ENCODE data around the gene NUAK2.

NUAK2 gene

GRCh38 chr1:205346956-205347574, 25.5 kb upstream of the NUAK2 start:
- peak in 4 of 56 donors; percentile 17 to 34 (median 19) for DNase-seq

- DNase-seq = no peak
These were observed 24.2 kb upstream of the NUAK2 start for GRCh38 chr1:205345761-205346160.

- peak in 19 of 56 donors; percentile 9 to 58 (median 31) for DNase-seq
These were observed 22.8 kb upstream of the NUAK2 start for GRCh38 chr1:205344066-205344928.

GRCh38 chr1:205343431-205344065, 22.0 kb upstream of the NUAK2 start:
- DNase-seq = peak in 1 of 56 donors; percentile 8

- no peak for DNase-seq
These were observed 21.4 kb upstream of the NUAK2 start for GRCh38 chr1:205342986-205343385.

GRCh38 chr1:205340676-205341075, 19.1 kb upstream of the NUAK2 start:
- no peak for DNase-seq

GRCh38 chr1:205339717-205340116, 18.2 kb upstream of the NUAK2 start:
- DNase-seq = no peak

- no peak for DNase-seq
These were observed 17.7 kb upstream of the NUAK2 start for GRCh38 chr1:205339197-205339702.

- no peak for DNase-seq
These were observed 16.5 kb upstream of the NUAK2 start for GRCh38 chr1:205338011-205338410.

GRCh38 chr1:205337481-205337880, 15.9 kb upstream of the NUAK2 start:
- DNase-seq = no peak

GRCh38 chr1:205335692-205336091, 14.1 kb upstream of the NUAK2 start:
- peak in 51 of 56 donors; percentile 28 to 88 (median 66) for DNase-seq

- no peak for DNase-seq
These were observed 10.7 kb upstream of the NUAK2 start for GRCh38 chr1:205332015-205332791.

GRCh38 chr1:205330150-205330549, 8.6 kb upstream of the NUAK2 start:
- DNase-seq = no peak

- DNase-seq = no peak
These were observed 8.2 kb upstream of the NUAK2 start for GRCh38 chr1:205329719-205330118.

- DNase-seq = no peak
These were observed 6.9 kb upstream of the NUAK2 start for GRCh38 chr1:205328476-205328875.

- no peak for DNase-seq
These were observed 5.4 kb upstream of the NUAK2 start for GRCh38 chr1:205326812-205327466.

- DNase-seq = peak in 45 of 56 donors; percentile 14 to 80 (median 51)
These were observed 3.9 kb upstream of the NUAK2 start for GRCh38 chr1:205325334-205325884.

- DNase-seq = no peak
These were observed 3.2 kb upstream of the NUAK2 start for GRCh38 chr1:205324781-205325180.

- DNase-seq = no peak
These were observed 2.2 kb upstream of the NUAK2 start for GRCh38 chr1:205323794-205324193.

GRCh38 chr1:205321959-205322283, 376 bp upstream of the NUAK2 start:
- DNase-seq = no peak
